NCI-H1436 treated with DMSO at 0.1 percent for 48 hours (cell line): ENCODE data around the gene DENND2C.

Source experiments
- DNase-seq: peaks from one replicate; lab custom pipeline; 2025; lab: John Stamatoyannopoulos, UW

DENND2C gene

DNA sequence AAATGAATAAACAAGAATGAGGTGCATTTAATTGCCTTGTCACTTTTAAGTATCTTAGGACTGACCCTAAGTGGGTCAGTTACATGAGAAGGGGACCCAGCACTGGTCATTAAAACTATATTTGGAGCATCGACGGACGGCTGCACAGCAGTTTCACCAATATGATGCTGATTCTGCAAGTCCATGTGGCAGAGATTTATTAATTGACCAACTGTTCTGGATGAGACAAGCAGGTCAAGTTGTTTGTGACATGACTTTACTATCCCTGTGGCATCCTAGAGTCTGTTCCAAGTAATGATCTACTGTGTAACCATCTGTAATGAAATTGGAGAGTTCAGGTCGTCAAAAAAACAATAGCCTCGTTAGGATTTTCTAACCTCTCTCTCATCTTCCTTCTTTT is 16.0 kb upstream of the DENND2C start:
- no peak for DNase-seq

DNA sequence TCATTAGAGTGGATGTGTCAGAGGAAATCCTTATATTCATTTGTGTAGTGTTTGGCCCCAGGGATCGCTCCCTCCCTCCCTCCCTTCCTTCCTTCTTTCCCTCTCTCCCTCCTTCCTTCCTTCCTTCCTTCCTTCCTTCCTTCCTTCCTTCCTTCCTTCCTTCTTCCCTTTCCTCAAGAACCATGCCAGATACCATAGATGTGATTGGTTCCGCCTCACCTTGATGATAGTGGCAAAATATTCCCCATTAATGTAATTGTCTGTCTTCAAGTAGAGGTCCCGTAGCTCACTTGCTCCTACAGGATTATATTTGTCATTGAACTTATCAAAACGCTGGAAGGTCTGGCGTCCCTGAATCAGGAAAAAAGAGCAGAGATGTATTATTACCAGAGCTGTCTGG is 7.8 kb upstream of the DENND2C start:
- no peak for DNase-seq

DNA sequence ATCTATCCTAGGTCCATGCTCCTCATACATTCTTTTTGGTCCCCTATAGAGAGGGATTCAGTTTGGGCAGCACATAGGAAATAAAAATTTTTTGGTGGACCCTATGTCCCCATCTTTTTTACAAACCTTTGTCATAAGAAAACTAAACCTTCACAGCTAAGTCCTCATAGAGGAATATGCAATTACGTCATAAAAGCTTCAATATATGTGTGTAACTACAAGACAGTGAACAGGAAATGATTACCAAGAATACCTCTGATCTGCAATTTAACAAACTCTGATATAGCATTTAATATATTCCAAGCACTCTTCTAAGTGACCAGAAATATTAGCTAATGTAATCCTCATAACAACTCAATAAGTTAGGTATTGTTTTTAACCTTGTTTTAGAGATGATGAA is 6.3 kb upstream of the DENND2C start:
- DNase-seq: no peak

DNA sequence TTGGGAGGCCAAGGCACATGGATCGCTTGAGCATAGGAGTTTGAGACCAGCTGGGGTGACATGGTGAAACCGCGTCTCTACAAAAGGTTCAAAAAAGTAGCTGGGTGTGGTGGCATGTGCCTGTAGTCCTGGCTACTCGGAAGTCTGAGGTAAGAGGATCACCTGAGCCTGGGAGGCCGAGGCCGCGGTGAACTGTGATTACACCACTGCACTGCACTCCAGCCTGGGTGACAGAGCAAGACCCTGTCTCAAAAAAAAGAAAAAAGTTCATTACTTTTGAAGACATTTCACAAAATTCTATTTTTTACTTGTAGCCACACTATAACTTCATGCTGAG is 2.1 kb upstream of the DENND2C start:
- DNase-seq: no peak

DNA sequence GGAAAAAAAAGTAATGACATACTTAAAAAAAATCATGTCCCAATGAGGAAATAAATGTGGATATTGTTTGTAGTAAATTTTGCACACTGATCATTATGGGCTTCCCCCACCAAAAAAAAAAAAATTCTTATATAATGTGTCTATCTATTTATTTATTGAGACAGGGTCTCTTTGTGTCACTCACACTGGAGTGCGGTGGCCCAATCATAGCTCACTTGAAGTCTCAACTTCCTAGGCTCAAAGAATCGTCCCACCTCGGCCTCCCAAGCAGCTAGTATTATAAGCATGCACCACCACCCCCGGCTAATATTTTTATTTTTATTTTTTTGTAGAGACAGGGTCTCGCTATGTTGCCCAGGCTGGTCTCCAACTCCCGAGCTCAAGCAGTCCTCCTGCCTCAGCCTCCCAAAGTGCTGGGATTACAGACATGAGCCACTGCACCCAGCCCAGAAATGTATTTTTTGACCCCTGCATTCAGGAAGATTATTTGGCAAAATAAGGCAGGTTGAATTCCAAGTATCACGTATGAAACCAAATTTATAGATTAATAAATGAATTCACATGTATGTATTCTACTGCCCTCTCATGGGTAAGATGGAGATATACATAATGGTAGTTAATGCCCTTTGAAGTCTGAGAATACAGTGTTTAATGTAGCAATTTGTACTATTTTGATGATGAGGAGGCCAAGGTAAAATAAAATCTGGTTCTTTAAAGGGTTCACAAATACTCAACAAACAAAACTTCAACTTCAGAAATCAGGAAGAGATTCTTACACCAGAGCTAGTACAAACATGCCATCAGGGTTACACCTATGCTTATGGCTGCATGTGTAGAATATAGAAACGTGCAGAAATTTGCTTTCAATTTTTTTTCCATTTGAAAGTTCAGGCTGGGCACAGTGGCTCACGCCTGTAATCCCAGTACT is 1.4 kb upstream of the DENND2C start:
- DNase-seq: no peak

DNA sequence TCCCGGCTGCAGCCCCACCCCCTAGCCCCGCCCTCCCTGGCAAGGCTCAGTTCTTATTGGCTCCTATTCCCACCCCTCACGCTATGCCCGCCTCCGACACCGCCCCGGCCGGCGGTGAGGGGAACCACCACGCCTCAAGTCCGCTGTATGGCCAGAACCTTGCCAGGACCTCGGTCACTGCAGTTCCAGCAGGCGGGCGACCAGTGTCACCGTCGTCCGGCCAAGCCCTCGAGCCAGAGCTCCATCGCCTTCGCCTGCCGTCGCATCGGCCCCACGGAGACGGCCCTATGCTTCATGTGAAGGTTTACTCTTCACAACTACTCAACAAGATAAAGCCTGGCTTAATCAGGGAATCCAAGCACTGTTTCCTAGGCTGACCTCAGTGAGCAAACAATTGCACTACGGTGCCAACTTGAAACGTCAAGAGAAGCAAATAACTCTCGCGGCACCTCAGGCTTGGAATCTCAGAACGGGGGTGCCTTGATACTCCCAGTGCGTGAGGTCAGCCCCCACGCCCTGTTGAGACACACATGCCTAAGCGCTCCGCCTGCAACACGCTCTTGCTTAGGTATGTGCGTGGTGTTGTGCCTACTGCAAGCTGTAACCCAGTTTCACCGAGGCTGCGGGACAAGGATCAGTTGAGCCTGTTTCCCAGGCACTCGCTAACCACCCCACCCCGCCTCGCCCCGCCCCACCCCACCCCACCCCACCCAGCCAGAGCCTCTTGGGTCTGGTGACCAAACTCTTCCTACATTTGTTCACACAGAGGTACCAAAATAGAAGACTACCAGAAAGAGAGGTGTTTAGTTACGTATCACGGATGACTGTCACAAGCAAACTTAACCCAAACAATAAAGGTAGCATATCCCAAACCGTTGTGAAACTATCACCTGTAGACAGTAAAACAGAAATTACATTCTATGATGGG is 498 bp upstream of the DENND2C start:
- no peak for DNase-seq

DNA sequence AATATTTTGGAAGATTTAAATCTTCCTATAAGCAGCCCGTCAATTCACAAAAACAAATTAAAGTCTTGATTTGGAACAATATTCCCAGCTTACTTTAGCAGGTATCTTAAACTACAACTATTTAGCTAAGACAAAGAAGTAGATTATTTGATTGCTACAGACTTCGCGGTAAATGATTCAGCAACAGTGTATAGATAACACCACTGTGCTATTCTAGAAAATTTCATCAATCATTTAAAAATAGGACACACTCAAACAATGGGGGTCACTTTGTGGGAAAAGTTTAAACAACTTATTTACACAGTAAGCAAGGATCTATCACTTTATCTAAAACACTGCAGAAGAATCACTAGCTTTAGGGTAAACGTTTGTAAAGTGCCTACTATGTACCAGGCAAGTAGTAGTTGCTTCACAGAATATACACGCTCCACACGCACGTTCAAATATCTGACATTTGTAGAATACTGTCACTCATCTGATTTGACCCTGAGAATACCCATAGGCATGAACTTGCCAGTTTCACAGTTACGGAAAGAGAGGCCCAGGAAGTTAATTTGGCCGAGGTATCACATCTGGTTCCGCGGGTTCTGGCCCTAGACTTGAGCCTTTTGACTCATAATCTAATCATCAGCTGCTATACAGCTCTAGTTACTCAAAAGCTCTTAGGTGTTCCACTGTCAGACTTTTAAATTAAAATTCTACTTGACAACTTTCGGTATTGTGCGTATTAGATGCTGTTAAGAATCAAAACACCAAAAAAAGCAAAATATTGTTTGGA is 876 bp downstream of the DENND2C start:
- no peak for DNase-seq

DNA sequence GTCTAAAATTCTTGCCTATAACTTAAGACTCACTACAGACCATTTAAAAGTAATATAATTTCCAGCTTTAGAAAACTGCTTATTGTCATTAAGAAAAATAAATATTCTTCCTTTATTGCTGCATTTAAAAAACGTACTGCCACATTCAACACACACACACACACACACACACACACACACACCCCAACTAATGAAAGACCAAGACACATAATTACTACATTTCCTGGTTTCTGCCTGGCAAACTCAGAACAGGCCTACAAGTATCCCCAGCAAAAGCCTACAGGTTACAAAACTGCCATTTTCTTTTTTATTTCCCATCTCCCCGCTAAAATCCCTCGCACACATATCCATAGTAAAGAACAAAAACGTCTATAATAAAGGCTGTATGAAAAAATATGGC is 1.5 kb downstream of the DENND2C start:
- no peak for DNase-seq

DNA sequence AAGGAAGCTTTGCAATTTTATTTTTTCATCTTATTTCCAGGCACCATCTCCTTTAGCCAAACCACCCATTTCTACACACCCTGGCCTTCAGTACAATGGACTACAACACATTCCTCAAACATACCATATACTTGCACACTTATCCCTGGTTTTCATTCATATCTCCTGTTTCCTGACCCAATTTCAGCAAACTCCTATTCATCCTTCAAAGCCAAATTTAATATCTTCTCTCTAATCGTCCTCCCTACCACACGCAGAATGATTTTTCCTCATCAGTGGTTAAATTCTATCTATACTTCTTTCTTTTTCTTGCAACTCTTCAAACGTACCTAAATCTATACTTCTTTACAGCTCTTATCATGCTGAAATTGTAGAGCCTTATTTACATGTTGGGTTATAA is 2.9 kb downstream of the DENND2C start:
- no peak for DNase-seq

DNA sequence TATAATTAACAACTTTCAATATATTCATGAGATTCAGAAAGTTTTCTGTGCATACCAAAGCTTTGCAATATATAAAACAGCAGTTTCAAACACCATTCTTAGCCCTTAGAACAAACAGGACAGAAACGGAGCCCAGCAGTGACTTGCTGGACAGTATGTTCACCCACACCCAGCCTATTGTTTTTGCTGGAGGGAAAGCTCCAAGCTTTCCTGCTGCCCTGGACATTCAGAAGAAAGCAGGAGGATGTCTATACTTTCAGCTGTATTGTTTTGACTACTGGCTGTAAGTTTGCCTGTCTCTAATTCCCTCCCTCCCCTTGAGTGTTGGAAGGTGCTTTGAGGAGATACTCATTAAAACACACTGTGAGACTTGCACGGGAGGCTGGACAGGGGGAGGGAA is 9.6 kb downstream of the DENND2C start:
- no peak for DNase-seq

DNA sequence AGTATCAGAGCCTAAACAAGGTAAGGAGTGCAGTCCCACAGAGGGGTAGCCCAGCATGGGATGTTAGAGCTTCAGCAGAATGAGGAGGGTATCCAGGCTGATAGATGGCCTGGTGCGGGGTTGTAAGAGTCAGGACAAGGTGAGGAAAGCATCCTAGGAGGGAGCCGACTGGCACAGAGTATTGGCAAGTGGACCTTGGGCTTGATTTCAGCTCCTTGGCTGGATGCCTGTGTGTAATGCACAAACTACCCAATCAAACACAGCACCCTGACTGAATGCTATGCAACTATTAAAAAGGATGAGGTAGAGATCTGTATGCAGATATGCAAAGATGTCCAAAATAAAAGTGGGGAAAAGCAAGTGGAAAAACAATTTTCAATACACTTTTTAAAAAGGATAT is 18.0 kb downstream of the DENND2C start:
- DNase-seq: no peak

DNA sequence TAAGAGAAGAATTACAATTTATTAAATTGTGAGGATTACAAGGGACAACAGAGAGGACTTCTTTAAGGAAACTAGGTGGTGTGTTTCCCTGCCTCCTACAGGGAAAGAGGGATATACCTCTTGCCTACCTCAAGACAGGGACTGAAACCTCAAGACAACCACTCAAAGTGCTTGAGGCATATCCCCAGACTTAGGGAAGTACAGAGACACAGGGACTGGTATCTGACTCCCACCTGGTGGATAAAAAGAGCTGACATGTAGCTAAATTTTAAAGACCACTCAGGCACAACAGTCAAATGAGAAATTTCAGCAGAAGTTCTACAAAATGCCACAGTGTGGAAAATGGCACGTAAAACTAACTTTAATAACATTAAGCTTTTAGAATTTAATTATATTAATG is 21.3 kb downstream of the DENND2C start:
- DNase-seq: no peak

DNA sequence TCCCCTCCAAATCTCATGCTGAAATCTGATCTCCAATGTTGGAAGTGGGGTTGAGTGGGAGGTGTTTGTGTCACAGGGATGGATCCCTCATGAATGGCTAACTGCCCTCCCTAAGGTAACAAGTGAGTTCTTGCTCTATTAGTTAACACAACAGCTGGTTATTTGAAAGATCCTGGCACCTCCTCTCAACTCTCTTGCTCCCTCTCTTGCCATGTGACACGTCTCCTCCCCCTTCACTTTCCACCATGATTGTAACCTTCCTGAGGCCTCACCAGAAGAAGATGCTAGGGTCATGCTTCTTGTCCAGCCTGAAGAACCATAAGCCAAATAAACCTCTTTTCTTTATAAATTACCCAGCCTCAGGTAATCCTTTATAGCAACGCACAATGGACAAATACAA is 28.5 kb downstream of the DENND2C start:
- DNase-seq: no peak

DNA sequence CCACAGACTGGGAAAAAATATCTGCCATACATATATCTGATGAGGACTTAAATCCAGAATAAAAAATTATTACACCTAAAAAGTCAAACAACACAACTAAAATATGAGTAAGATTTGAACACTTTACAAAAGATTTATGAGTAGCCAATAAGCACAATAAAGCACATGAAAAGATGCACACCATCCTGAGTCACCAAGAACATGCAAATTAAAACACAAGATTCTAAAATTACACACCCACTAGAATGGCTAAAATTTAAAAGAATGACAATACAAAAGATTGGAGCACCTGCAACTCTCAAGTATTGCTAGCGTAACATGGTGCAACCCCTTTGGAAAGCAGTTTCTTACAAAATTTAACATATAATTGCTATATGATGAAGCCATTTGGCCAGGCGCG is 30.9 kb downstream of the DENND2C start:
- no peak for DNase-seq

DNA sequence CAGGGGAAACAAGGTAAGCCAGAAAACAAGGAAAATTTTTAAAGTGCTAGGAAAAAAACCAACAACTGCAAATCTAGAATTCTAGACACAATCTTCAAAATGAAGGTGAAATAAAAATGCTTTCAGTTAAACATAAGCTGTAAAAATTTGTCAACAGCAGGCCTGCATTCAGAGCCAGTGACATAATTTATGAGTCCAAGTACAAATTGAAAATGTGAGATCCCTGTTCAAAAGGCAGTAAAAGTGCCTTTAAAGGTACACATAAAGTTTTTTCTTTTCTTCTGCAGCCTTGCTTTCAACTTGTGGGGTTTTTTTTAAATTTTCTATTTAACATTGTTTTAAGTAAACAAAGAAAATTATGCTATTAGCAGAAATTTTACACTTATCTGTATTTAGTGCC is 37.4 kb downstream of the DENND2C start:
- no peak for DNase-seq

DNA sequence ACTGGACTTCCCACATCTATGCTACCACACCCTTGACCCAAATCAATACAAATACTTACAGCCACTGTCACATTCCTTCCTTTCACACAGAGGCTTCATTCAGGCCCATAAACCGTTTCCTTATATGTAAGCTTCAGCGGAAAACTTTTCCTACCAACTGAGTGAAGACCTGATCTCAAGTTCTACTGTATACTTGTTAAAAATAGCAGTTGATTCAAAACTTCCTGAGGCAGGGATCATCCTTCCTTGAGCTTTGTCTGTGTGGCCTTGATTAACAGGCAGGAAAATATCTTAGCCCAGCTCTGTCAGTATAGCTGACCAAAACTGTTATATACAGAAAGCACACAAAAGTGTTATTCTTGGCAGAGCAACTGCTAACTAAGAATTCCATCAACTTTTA is 42.7 kb downstream of the DENND2C start:
- no peak for DNase-seq

DNA sequence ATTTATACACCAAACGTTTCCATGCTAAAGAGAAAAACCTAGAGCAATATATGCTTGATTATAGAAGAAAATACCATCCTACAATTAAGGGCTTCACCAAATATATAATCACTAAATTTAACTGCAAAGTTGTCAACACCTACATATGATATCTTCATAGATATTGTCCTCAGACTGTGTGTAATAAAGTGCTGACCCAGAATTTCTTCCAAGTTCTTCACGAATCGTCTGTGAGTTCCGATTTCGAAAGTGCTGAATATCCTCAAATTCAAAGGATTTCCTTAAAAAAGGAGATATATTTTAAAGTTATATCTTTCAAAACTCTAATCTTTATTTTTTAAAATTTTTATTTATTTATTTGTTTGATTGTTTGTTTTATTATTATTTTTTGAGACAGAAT is 46.5 kb downstream of the DENND2C start:
- no peak for DNase-seq

DNA sequence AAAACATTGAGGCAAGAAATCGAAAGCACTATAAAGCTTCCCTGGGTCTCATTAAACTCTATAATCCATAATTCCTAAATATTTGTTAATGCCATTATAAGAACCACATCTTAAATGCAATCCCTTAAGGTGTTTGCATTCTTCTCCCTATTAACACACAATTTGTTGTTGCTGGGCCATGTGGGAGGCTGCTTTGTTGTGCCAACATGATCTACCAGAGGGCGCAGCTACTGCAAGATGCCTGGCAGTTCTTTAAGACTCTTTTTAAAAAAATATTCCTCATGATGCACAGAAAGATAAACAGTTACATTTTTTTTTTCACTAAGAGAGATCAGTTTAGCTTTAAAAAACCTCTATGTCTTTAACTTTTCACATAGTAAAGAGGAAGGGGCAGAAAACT is 49.4 kb downstream of the DENND2C start:
- DNase-seq: no peak

DNA sequence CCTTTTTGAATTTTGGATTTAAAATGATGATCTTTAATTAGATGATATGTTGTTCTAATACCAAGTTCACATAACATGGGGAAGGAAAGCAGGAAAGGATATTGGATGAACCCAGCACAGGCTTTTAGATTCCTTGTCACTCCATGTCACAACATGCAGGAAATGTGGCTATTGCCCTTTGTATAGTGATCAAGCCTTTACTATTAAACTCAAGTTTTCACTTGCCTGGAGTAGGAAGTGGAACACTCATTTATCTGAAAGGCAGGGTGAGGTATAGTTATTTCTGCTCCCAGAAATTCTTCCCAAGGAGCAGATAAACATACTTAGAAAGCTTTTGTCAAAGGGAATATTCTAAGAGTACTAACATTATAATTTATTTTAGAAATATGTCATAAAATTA is 51.2 kb downstream of the DENND2C start:
- DNase-seq: no peak

DNA sequence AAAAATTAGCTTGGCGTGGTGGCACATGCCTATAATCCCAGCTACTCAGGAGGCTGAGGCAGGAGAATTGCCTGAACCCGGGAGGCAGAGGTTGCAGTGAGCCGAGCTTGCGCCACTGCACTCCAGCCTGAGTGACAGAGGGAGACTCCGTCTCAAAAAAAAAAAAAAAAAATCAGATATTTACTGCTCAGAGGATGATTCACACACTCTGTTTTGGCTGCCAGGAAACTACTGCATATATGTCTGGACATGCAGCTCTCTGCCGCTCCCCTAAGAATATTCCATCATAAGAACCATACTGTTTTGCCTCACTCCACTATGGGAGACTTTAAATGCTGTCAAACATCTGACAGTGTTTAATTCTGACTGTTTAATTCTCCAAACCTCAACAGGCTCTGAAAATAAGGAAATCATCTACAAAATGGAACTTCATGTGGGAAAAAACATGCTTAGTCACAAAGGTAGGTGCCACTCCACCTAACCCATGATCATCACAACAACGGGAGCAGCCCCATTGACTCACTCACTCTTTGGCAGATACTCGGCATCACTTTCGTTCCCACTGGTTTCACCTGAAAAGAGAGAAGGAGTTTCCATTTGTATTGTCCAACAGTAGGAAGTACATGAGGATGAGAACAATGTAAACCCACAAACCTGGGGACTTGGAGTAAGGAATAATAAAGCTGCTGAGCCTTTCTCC is 59.2 kb downstream of the DENND2C start:
- no peak for DNase-seq

DNA sequence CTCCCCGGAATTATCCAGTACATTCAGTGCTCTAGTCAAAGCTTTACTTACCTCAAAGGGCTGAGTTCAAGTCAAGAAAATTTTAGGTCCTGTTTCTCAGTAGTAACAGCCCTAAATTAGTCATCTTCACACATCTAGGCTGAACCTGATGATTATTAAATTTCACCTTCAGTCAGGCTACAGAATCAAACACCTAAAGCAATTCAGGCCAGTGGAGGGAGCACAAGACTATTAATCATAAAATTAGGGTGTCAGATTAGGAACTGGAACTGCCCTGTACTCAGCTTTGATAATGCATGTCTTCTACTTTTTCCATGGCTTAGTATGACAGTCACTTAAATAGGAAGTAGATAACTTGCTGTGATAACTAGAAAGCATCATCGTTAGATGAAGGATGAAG is 60.0 kb downstream of the DENND2C start:
- DNase-seq: no peak

DNA sequence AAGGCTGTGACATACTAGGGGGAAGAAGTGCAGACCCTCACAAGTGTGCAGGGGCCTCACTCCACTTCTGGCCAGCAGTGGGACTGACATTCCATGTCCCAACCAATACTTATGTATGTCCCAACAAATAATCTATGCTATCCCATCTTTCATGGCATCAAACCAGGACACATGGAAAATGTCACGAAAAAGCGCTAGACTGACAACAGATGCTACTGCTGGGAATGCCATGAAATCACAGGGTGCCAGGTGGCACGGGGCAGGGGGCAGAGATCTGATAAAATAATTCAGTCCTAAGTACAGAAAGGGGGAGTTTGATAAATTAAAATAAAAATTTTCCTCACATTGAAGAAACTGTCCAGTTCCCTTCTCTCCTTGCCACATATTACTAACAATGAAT is 60.8 kb downstream of the DENND2C start:
- no peak for DNase-seq
